ENCODE data around the gene LGR4. TPM values are rescaled to one million over a fixed set of nuclear protein-coding genes. Genes with fewer than 3 reads are reported as not detected.

The LGR4 gene
- total RNA-seq, 1 experiment from 2014 or later: 33.4 TPM

GRCh38 chr11:27468209-27468994 lies 4.2 kb downstream of the LGR4 start:
- no TSS peak for BruUV-seq (replicated peaks)
- ChIA-PET POLR2A (ENCODE audit: unreplicated experiment) (interaction anchor here (0.5 to 0.8 kb wide), 5 partner anchors 12 to 28 kb away, joined by 3 to 9 read pairs (median 7); no protein-coding TSS in a partner anchor), CTCF (interaction anchor here (0.6 to 1.0 kb wide), 3 partner anchors 16 to 49 kb away, joined by 4 to 6 read pairs (median 5); no protein-coding TSS in a partner anchor)
- peak overlapping the region; percentile 96 for H3K4me2 ChIP-seq
- intact Hi-C loops (cut with micrococcal nuclease; ENCODE audit: unreplicated experiment): loop anchor here (1.0 to 10.0 kb wide), 3 partner anchors 21 to 1366 kb away; no protein-coding TSS in a partner anchor
- peak in 1 of 2 experiments; percentile 98 for DNase-seq
- peaks cover 58% of the 10 kb centered on the region for H3F3A ChIP-seq (ENCODE audit: insufficient read depth, low read depth)
- H2AFZ ChIP-seq: peak overlapping the region; percentile 86; the same call in 1 of the 2 replicates
- peaks cover 79% of the 10 kb centered on the region for H3K79me2 ChIP-seq (ENCODE audit: low read depth)
- no peaks in the 10 kb centered on the region for H3K27me3 ChIP-seq (ENCODE audit: insufficient read depth, low read depth)
- TF ChIP-seq EZH2 (IDR thresholded peaks at IDR 0.05; ENCODE audit: low read depth): no peak
- TF ChIP-seq CTCF (conservative IDR thresholded peaks at IDR 0.05): no peak
- peak overlapping the region; percentile 92 for H3K4me3 ChIP-seq
- no peaks in the 10 kb centered on the region for H3K9me3 ChIP-seq (ENCODE audit: insufficient read depth, low read depth)
- H4K20me1 ChIP-seq (ENCODE audit: insufficient read depth): no peaks in the 10 kb centered on the region
- peaks cover 75% of the 10 kb centered on the region for H3K4me1 ChIP-seq (replicated peaks; ENCODE audit: insufficient read depth)
- no peaks in the 10 kb centered on the region for H3K9me2 ChIP-seq (ENCODE audit: insufficient read depth)
- H3K36me3 ChIP-seq (ENCODE audit: low read depth): no peaks in the 10 kb centered on the region
- peak overlapping the region; percentile 94 for H3K27ac ChIP-seq

- Histone ChIP-seq H3K79me2 (ENCODE audit: low read depth) (peaks cover 89% of the 10 kb centered on the region), H4K20me1 (ENCODE audit: insufficient read depth) (no peaks in the 10 kb centered on the region), H3K27ac (peak overlapping the region; percentile 94), H3K4me2 (peak overlapping the region; percentile 96), H3K4me1 (replicated peaks; ENCODE audit: insufficient read depth) (peaks cover 82% of the 10 kb centered on the region), H3F3A (ENCODE audit: insufficient read depth, low read depth) (peaks cover 58% of the 10 kb centered on the region), H3K4me3 (peak overlapping the region; percentile 92; the same call in 1 of the 2 replicates), H3K27me3 (ENCODE audit: insufficient read depth, low read depth) (no peaks in the 10 kb centered on the region), H2AFZ (no peak overlapping the region), H3K9me3 (ENCODE audit: insufficient read depth, low read depth) (no peaks in the 10 kb centered on the region), H3K36me3 (ENCODE audit: low read depth) (no peaks in the 10 kb centered on the region), H3K9me2 (ENCODE audit: insufficient read depth) (no peaks in the 10 kb centered on the region)
- no peak for DNase-seq
- ChIA-PET CTCF (interaction anchor here (1.0 kb wide), 1 partner anchor 23 kb away, joined by 4 read pairs; no protein-coding TSS in a partner anchor), POLR2A (ENCODE audit: unreplicated experiment) (interaction anchor here (0.5 kb wide), 1 partner anchor 11 kb away, joined by 3 read pairs; no protein-coding TSS in a partner anchor)
- no peak for TF ChIP-seq CTCF (conservative IDR thresholded peaks at IDR 0.05)
- TF ChIP-seq EZH2 (IDR thresholded peaks at IDR 0.05; ENCODE audit: low read depth): no peak
- BruUV-seq (replicated peaks): no TSS peak
- intact Hi-C loops (cut with micrococcal nuclease; ENCODE audit: unreplicated experiment): loop anchor here (5.0 to 10.0 kb wide), 2 partner anchors 170 to 1367 kb away; no protein-coding TSS in a partner anchor
These were observed 5.2 kb downstream of the LGR4 start for GRCh38 chr11:27467181-27467913.

GRCh38 chr11:27466363-27466762 lies 6.2 kb downstream of the LGR4 start:
- intact Hi-C loops (cut with micrococcal nuclease; ENCODE audit: unreplicated experiment): loop anchor here (5.0 to 10.0 kb wide), 2 partner anchors 169 to 1368 kb away; no protein-coding TSS in a partner anchor
- Histone ChIP-seq H3K9me3 (ENCODE audit: insufficient read depth, low read depth) (no peaks in the 10 kb centered on the region), H3K27ac (peak overlapping the region; percentile 94; the same call in 1 of the 2 replicates), H2AFZ (no peak overlapping the region), H3K36me3 (ENCODE audit: low read depth) (no peaks in the 10 kb centered on the region), H3K4me1 (replicated peaks; ENCODE audit: insufficient read depth) (peaks cover 82% of the 10 kb centered on the region), H4K20me1 (ENCODE audit: insufficient read depth) (no peaks in the 10 kb centered on the region), H3K4me2 (0 out of 2 replicates have a peak overlapping the region, but pooled peaks have one; percentile 96), H3F3A (ENCODE audit: insufficient read depth, low read depth) (peaks cover 58% of the 10 kb centered on the region), H3K79me2 (ENCODE audit: low read depth) (peaks cover 95% of the 10 kb centered on the region), H3K9me2 (ENCODE audit: insufficient read depth) (no peaks in the 10 kb centered on the region), H3K27me3 (ENCODE audit: insufficient read depth, low read depth) (no peaks in the 10 kb centered on the region), H3K4me3 (no peak overlapping the region)
- DNase-seq: no peak
- ChIA-PET CTCF (no interaction called here), POLR2A (ENCODE audit: unreplicated experiment) (interaction anchor here (0.6 kb wide), 1 partner anchor 10 kb away, joined by 3 read pairs; no protein-coding TSS in a partner anchor)
- TF ChIP-seq EZH2 (IDR thresholded peaks at IDR 0.05; ENCODE audit: low read depth) (no peak), CTCF (conservative IDR thresholded peaks at IDR 0.05) (no peak)
- BruUV-seq (replicated peaks): no TSS peak

Data from PC-9 (cell line).